ENCODE results near the gene FAM161B.
"Not testable (repeated sequence)": the region's sequence is repeated elsewhere in the genome, so short reads cannot be mapped to it uniquely, and the experiment has no call there.

Gene FAM161B

GRCh38 chr14:73944432-73945158 lies 5.3 kb downstream of the FAM161B start:
- H3K4me3 ChIP-seq (ENCODE audit: low read depth, low read length), result no peak overlapping the region; the same call in 1 of the 2 replicates
- DNase-seq (ENCODE audit: low read depth), result peak; percentile 37
- TF ChIP-seq CTCF (IDR thresholded peaks at IDR 0.05; ENCODE audit: control insufficient read depth, extremely low read depth, insufficient read depth), result no peak

GRCh38 chr14:73943083-73943482 lies 6.8 kb downstream of the FAM161B start:
- DNase-seq (ENCODE audit: low read depth), result no peak
- no peak for TF ChIP-seq CTCF (IDR thresholded peaks at IDR 0.05; ENCODE audit: control insufficient read depth, extremely low read depth, insufficient read depth)
- no peak overlapping the region for H3K4me3 ChIP-seq (ENCODE audit: low read depth, low read length)

GRCh38 chr14:73942180-73942579 lies 7.7 kb downstream of the FAM161B start:
- no peak for TF ChIP-seq CTCF (IDR thresholded peaks at IDR 0.05; ENCODE audit: control insufficient read depth, extremely low read depth, insufficient read depth)
- no peak overlapping the region for H3K4me3 ChIP-seq (ENCODE audit: low read depth, low read length)
- no peak for DNase-seq (ENCODE audit: low read depth)

- no peak overlapping the region for H3K4me3 ChIP-seq (ENCODE audit: low read depth, low read length)
- no peak for DNase-seq (ENCODE audit: low read depth)
- TF ChIP-seq CTCF (IDR thresholded peaks at IDR 0.05; ENCODE audit: control insufficient read depth, extremely low read depth, insufficient read depth), result no peak
Observed at GRCh38 chr14:73937012-73937411, 12.9 kb downstream of the FAM161B start.

GRCh38 chr14:73936548-73936947 lies 13.3 kb downstream of the FAM161B start:
- no peak overlapping the region for H3K4me3 ChIP-seq (ENCODE audit: low read depth, low read length)
- no peak for DNase-seq (ENCODE audit: low read depth)
- TF ChIP-seq CTCF (IDR thresholded peaks at IDR 0.05; ENCODE audit: control insufficient read depth, extremely low read depth, insufficient read depth), result no peak

- no peak for DNase-seq (ENCODE audit: low read depth)
- H3K4me3 ChIP-seq (ENCODE audit: low read depth, low read length), result no peak overlapping the region
- peak; percentile 25; the same call in 1 of the 2 replicates for TF ChIP-seq CTCF (IDR thresholded peaks at IDR 0.05; ENCODE audit: control insufficient read depth, extremely low read depth, insufficient read depth)
Observed at GRCh38 chr14:73935666-73936065, 14.2 kb downstream of the FAM161B start.

- no peak for DNase-seq (ENCODE audit: low read depth)
- H3K4me3 ChIP-seq (ENCODE audit: low read depth, low read length), result no peak overlapping the region
- no peak for TF ChIP-seq CTCF (IDR thresholded peaks at IDR 0.05; ENCODE audit: control insufficient read depth, extremely low read depth, insufficient read depth)
Observed at GRCh38 chr14:73924337-73924736, 25.6 kb downstream of the FAM161B start.

- DNase-seq (ENCODE audit: low read depth); H3K4me3 ChIP-seq (ENCODE audit: low read depth, low read length): not testable (repeated sequence)
Observed at GRCh38 chr14:73919457-73919856, 30.4 kb downstream of the FAM161B start.
